IMR-90 (cell line): Measurements from ENCODE around the gene AOX1. TPM values are rescaled to one million over a fixed set of nuclear protein-coding genes. Genes with fewer than 3 reads are reported as not detected.

Experiments
- ATAC-seq: fragments of 200-7000 bp; cut with Tn5 transposase; 2 replicates; pipeline ENCODE4 v1.9.1; 2020; ENCODE audit warnings: low read depth, mild to moderate bottlenecking, moderate library complexity
- BruUV-seq: library from RNA; stranded (reverse); fragments of 400-500 nt; replicated peaks from 2 replicates; lab custom pipeline; 2021; lab: Mats Ljungman, UMichigan
- CTCF ChIA-PET: fragments of 300-600 bp; formaldehyde crosslinking; extraction: SDS; loops from one replicate; lab custom pipeline; 2021; ENCODE audit warnings: antibody characterized with exemption; lab: Yijun Ruan, JAX
- POLR2A ChIA-PET: fragments of 300-600 bp; sonication (Branson Sonifier 250); formaldehyde crosslinking; loops from one replicate; lab custom pipeline; 2022; ENCODE audit warnings: antibody characterized with exemption; ENCODE audit not compliant: unreplicated experiment; lab: Charles Lee
- DNase-seq: peaks from one replicate; pipeline ENCODE4 v3.0.0; 2013
- H2AFZ ChIP-seq: replicated peaks from 2 replicates; pipeline ENCODE3; 2013; ENCODE audit warnings: low read length, mild to moderate bottlenecking; ENCODE audit not compliant: poor library complexity
- H2AK5ac ChIP-seq: 2 replicates; pipeline ENCODE4 v1.6.1; 2013; ENCODE audit warnings: low read depth, low read length, inconsistent platforms
- H2AK9ac ChIP-seq: replicated peaks from 2 replicates; pipeline ENCODE3; 2013; ENCODE audit warnings: mild to moderate bottlenecking, low read depth, low read length, moderate library complexity; ENCODE audit not compliant: poor library complexity
- H2BK120ac ChIP-seq: 2 replicates; pipeline ENCODE4 v1.6.1; 2013; ENCODE audit warnings: low read depth, low read length, inconsistent platforms
- H2BK15ac ChIP-seq: 3 replicates; pipeline ENCODE4 v1.6.1; 2013; ENCODE audit warnings: low read depth, low read length, inconsistent platforms
- H2BK20ac ChIP-seq: 2 replicates; pipeline ENCODE4 v1.6.1; 2013; ENCODE audit warnings: low read depth, mild to moderate bottlenecking, inconsistent platforms, low read length, moderate library complexity
- H2BK5ac ChIP-seq: 2 replicates; pipeline ENCODE4 v1.6.1; 2013; ENCODE audit warnings: mild to moderate bottlenecking, low read depth, low read length, inconsistent platforms; ENCODE audit not compliant: poor library complexity, severe bottlenecking
- H3K14ac ChIP-seq: replicated peaks from 2 replicates; pipeline ENCODE4 v1.6.1; 2013; ENCODE audit warnings: low read depth, low read length, inconsistent platforms
- H3K18ac ChIP-seq: 2 replicates; pipeline ENCODE4 v1.6.1; 2013; ENCODE audit warnings: low read depth, low read length, control low read depth
- H3K23ac ChIP-seq: 2 replicates; pipeline ENCODE4 v1.6.1; 2013; ENCODE audit warnings: low read depth, low read length, inconsistent platforms
- H3K27ac ChIP-seq: 2 replicates; pipeline ENCODE4 v1.5.1; 2013; ENCODE audit warnings: mild to moderate bottlenecking, control low read depth, low read length; ENCODE audit not compliant: insufficient read depth
- H3K27me3 ChIP-seq: 2 replicates; pipeline ENCODE4 v1.6.1; 2013; ENCODE audit warnings: low read length; ENCODE audit not compliant: control insufficient read depth, insufficient read depth
- H3K36me3 ChIP-seq: 2 replicates; pipeline ENCODE4 v1.6.1; 2013; ENCODE audit warnings: low read length, mixed read lengths; ENCODE audit not compliant: control insufficient read depth, insufficient read depth
- H3K4ac ChIP-seq: 2 replicates; pipeline ENCODE4 v1.6.1; 2013; ENCODE audit warnings: low read depth, low read length, inconsistent platforms
- H3K4me1 ChIP-seq: 2 replicates; pipeline ENCODE4 v1.6.1; 2013; ENCODE audit warnings: low read length, mixed read lengths; ENCODE audit not compliant: control insufficient read depth, insufficient read depth
- H3K4me2 ChIP-seq: 2 replicates; pipeline ENCODE4 v1.6.1; 2013; ENCODE audit warnings: low read depth, mild to moderate bottlenecking, control low read depth, low read length, moderate library complexity
- H3K4me3 ChIP-seq: 2 replicates; pipeline ENCODE4 v1.5.1; 2013; ENCODE audit warnings: low read depth, mild to moderate bottlenecking, control low read depth, low read length, moderate library complexity; ENCODE audit not compliant: insufficient read depth
- H3K56ac ChIP-seq: 2 replicates; pipeline ENCODE4 v1.6.1; 2013; ENCODE audit warnings: low read length, inconsistent platforms; ENCODE audit not compliant: insufficient read depth; ENCODE audit errors: extremely low read depth
- H3K79me1 ChIP-seq, 2 experiments: 2 replicates each; pipeline ENCODE4 v1.6.1; 2013; ENCODE audit warnings: low read length in 2 of 2, inconsistent platforms in 1 of 2, low read depth in 1 of 2
- H3K9ac ChIP-seq: 2 replicates; pipeline ENCODE4 v1.6.1; 2013; ENCODE audit warnings: low read depth, low read length, control low read depth
- H3K9me1 ChIP-seq: 2 replicates; pipeline ENCODE4 v1.6.1; 2013; ENCODE audit warnings: low read length, inconsistent platforms; ENCODE audit not compliant: insufficient read depth
- H3K9me3 ChIP-seq: 2 replicates; pipeline ENCODE4 v1.6.1; 2013; ENCODE audit warnings: low read length; ENCODE audit not compliant: control insufficient read depth, insufficient read depth
- H4K20me1 ChIP-seq: 2 replicates; pipeline ENCODE4 v1.6.1; 2013; ENCODE audit warnings: low read length, inconsistent platforms; ENCODE audit not compliant: insufficient read depth
- H4K5ac ChIP-seq: 2 replicates; pipeline ENCODE4 v1.6.1; 2013; ENCODE audit warnings: mild to moderate bottlenecking, low read depth, low read length, control low read depth
- H4K8ac ChIP-seq, 2 experiments: 2 replicates each; pipeline ENCODE4 v1.6.1; 2013; ENCODE audit warnings: low read depth in 2 of 2, low read length in 2 of 2, control low read depth in 1 of 2, inconsistent platforms in 1 of 2
- H4K91ac ChIP-seq: 2 replicates; pipeline ENCODE4 v1.6.1; 2013; ENCODE audit warnings: low read depth, low read length, inconsistent platforms; ENCODE audit not compliant: insufficient read depth
- CHD1 ChIP-seq: IDR thresholded peaks from 2 replicates; pipeline ENCODE4 v1.6.1; 2012; ENCODE audit warnings: low read depth, low read length, improper control_type of control experiment
- FOS ChIP-seq: fragments of 150-350 bp; IDR thresholded peaks from 2 replicates; pipeline ENCODE4 v1.6.1; 2016; ENCODE audit warnings: low read depth, low read length
- MAFK ChIP-seq: IDR thresholded peaks from 2 replicates; pipeline ENCODE4 v1.6.1; 2012; ENCODE audit warnings: low read depth, low read length, improper control_type of control experiment
- RCOR1 ChIP-seq: IDR thresholded peaks from 2 replicates; pipeline ENCODE4 v1.6.1; 2012; ENCODE audit warnings: mild to moderate bottlenecking, low read length, improper control_type of control experiment; ENCODE audit not compliant: insufficient replicate concordance
- SMC3 ChIP-seq: fragments of 150-350 bp; IDR thresholded peaks from 2 replicates; pipeline ENCODE4 v1.6.1; 2016; ENCODE audit warnings: low read depth, mild to moderate bottlenecking, antibody characterized with exemption, low read length, moderate library complexity
- WGBS, 2 experiments: methylation state at CpG; one replicate each; pipeline versions ENCODE4 v1.1.5 to v1.1.7; 2013; ENCODE audit warnings: missing lambda C conversion rate in 2 of 2; ENCODE audit not compliant: insufficient read length in 1 of 2; ENCODE audit errors: extremely low coverage in 2 of 2; 5-methylcytosine and 5-hydroxymethylcytosine counted together
- dilution Hi-C: fragments of 300-500 bp; cut with HindIII; formaldehyde crosslinking; loops from one replicate; pipeline ENCODE4 v1.14.3; 2018; ENCODE audit warnings: low sequenced_read_pairs; ENCODE audit not compliant: unreplicated experiment
- in situ Hi-C: fragments of 300-500 bp; cut with MboI; formaldehyde crosslinking; loops from 3 replicates; pipeline ENCODE4 v1.14.3; 2019; ENCODE audit warnings: low sequenced_read_pairs, inconsistent platforms, mixed read lengths
- intact Hi-C: fragments of 100-400 bp; cut with micrococcal nuclease; formaldehyde crosslinking; loops from 2 replicates; pipeline ENCODE4 v1.10.0; 2022
- polyA plus RNA-seq, 3 experiments: library from polyadenylated mRNA; depleted of rRNA; stranded (reverse); fragments of >200 nt; gene quantifications; 2 replicates each; pipeline ENCODE4 v1.2.3, GENCODE V29; 2012; ENCODE audit warnings: low replicate concordance in 1 of 3
- total RNA-seq: library from RNA; depleted of rRNA; stranded (reverse); fragments of >200 nt; gene quantifications from 2 replicates; pipeline ENCODE4 v1.2.3, GENCODE V29; 2012
- TF ChIP-seq, protein P1 (sequence below): fragments of 150-350 bp; IDR thresholded peaks from 2 replicates; pipeline ENCODE4 v1.6.1; 2017; ENCODE audit warnings: mild to moderate bottlenecking, antibody characterized with exemption, low read length, low read depth
- TF ChIP-seq, protein P2 (sequence below): conservative IDR thresholded peaks from 2 replicates; pipeline ENCODE4 v1.5.1; 2012; ENCODE audit warnings: mild to moderate bottlenecking, low read depth, low read length, improper control_type of control experiment

AOX1 gene
- total and polyA plus RNA-seq, 2 of the 4 experiments (the other 2 are of a cell fraction): 21.7 to 59.9 TPM

GRCh38 chr2:200708943-200709342 is 123.1 kb downstream of the AOX1 start:
- Histone ChIP-seq H3K23ac (no peak overlapping the region), H3K4me3 (no peak overlapping the region), H3K36me3 (no peaks in the 10 kb centered on the region), H3K4ac (no peak overlapping the region), H3K18ac (no peak overlapping the region), H3K4me1 (peaks cover 4% of the 10 kb centered on the region), H2AK9ac (no peak overlapping the region), H3K27me3 (peaks cover 4% of the 10 kb centered on the region), H2BK5ac (no peak overlapping the region), H2BK20ac (no peak overlapping the region), H3K27ac (no peak overlapping the region), H2BK120ac (no peak overlapping the region), H2AFZ (no peak overlapping the region), H3K4me2 (no peak overlapping the region), H3K9ac (no peak overlapping the region), H2BK15ac (no peak overlapping the region), H2AK5ac (no peak overlapping the region), H3K14ac (no peak overlapping the region), H4K8ac (no peak overlapping the region), H3K9me1 (peaks cover 5% of the 10 kb centered on the region; the same call in 1 of the 2 replicates), H3K56ac (no peak overlapping the region), H4K20me1 (no peaks in the 10 kb centered on the region), H4K91ac (no peak overlapping the region), H3K9me3 (no peaks in the 10 kb centered on the region), H3K79me1 (0 out of 4 replicates have a peak, but pooled peaks cover 0 to 3% of the 10 kb centered on the region in 2 experiments), H4K5ac (no peak overlapping the region)
- in situ Hi-C loops (loop anchor here (10.0 kb wide), 1 partner anchor 734 kb away; no protein-coding TSS in a partner anchor), dilution Hi-C loops (no loop called here), intact Hi-C loops (no loop called here)
- CTCF ChIA-PET: no interaction called here
- POLR2A ChIA-PET: no interaction called here
- no TSS peak for BruUV-seq
- no peak for ATAC-seq
- WGBS, 2 experiments: no CpG with 5 or more reads among the region's 1 CpG
- DNase-seq: no peak
- TF ChIP-seq FOS (no peak), MAFK (no peak), CHD1 (no peak), SMC3 (no peak), RCOR1 (no peak)
- TF ChIP-seq, protein P1, sequence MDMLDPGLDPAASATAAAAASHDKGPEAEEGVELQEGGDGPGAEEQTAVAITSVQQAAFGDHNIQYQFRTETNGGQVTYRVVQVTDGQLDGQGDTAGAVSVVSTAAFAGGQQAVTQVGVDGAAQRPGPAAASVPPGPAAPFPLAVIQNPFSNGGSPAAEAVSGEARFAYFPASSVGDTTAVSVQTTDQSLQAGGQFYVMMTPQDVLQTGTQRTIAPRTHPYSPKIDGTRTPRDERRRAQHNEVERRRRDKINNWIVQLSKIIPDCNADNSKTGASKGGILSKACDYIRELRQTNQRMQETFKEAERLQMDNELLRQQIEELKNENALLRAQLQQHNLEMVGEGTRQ: no peak
- TF ChIP-seq, protein P2, sequence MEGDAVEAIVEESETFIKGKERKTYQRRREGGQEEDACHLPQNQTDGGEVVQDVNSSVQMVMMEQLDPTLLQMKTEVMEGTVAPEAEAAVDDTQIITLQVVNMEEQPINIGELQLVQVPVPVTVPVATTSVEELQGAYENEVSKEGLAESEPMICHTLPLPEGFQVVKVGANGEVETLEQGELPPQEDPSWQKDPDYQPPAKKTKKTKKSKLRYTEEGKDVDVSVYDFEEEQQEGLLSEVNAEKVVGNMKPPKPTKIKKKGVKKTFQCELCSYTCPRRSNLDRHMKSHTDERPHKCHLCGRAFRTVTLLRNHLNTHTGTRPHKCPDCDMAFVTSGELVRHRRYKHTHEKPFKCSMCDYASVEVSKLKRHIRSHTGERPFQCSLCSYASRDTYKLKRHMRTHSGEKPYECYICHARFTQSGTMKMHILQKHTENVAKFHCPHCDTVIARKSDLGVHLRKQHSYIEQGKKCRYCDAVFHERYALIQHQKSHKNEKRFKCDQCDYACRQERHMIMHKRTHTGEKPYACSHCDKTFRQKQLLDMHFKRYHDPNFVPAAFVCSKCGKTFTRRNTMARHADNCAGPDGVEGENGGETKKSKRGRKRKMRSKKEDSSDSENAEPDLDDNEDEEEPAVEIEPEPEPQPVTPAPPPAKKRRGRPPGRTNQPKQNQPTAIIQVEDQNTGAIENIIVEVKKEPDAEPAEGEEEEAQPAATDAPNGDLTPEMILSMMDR: no peak
